ENCODE results near the gene SIX2. TPM values are rescaled to one million over a fixed set of nuclear protein-coding genes. Genes with fewer than 3 reads are reported as not detected.

SIX2 gene
- total and polyA plus RNA-seq, 9 of the 15 experiments (the other 6 are each of a cell fraction or from before 2014, with no cell fraction given): not detected

GRCh38 chr2:45033302-45033701 lies 24.1 kb upstream of the SIX2 start (continued):
- no peak for TF ChIP-seq ZBTB11 (CRISPR knock-in tag; IDR thresholded peaks at IDR 0.05)
- TF ChIP-seq ZNF140 (CRISPR knock-in tag; IDR thresholded peaks at IDR 0.05): no peak
- TF ChIP-seq KLF16 (IDR thresholded peaks at IDR 0.05): no peak
- no peak for TF ChIP-seq SMARCB1 (IDR thresholded peaks at IDR 0.05; ENCODE audit: insufficient read length, low read depth)
- TF ChIP-seq ZBTB33 (CRISPR knock-in tag; IDR thresholded peaks at IDR 0.05): no peak
- TF ChIP-seq ZNF124 (CRISPR knock-in tag; IDR thresholded peaks at IDR 0.05): no peak

Data from K562 (cell line).